IMR-90 (cell line): ENCODE measurements around the gene HPSE2. TPM values are rescaled to one million over a fixed set of nuclear protein-coding genes. Genes with fewer than 3 reads are reported as not detected.

Experiments
- ATAC-seq: fragments of 200-7000 bp; cut with Tn5 transposase; 2 replicates; pipeline ENCODE4 v1.9.1; 2020; ENCODE audit warnings: low read depth, mild to moderate bottlenecking, moderate library complexity
- Bru-seq: library from RNA; stranded (reverse); fragments of 400-500 nt; gene quantifications from one replicate; lab custom pipeline; 2021; lab: Mats Ljungman, UMichigan
- BruChase-seq, 2 experiments: library from RNA; stranded (reverse); fragments of 400-500 nt; gene quantifications; one replicate each; lab custom pipeline; 2021; lab: Mats Ljungman, UMichigan
- BruUV-seq: library from RNA; stranded (reverse); fragments of 400-500 nt; replicated peaks from 2 replicates; lab custom pipeline; 2021; lab: Mats Ljungman, UMichigan
- CTCF ChIA-PET: fragments of 300-600 bp; formaldehyde crosslinking; extraction: SDS; loops from one replicate; lab custom pipeline; 2021; ENCODE audit warnings: antibody characterized with exemption; lab: Yijun Ruan, JAX
- POLR2A ChIA-PET: fragments of 300-600 bp; sonication (Branson Sonifier 250); formaldehyde crosslinking; loops from one replicate; lab custom pipeline; 2022; ENCODE audit warnings: antibody characterized with exemption; ENCODE audit not compliant: unreplicated experiment; lab: Charles Lee
- DNase-seq: peaks from one replicate; pipeline ENCODE4 v3.0.0; 2013
- H2AFZ ChIP-seq: replicated peaks from 2 replicates; pipeline ENCODE3; 2013; ENCODE audit warnings: low read length, mild to moderate bottlenecking; ENCODE audit not compliant: poor library complexity
- H2AK5ac ChIP-seq: 2 replicates; pipeline ENCODE4 v1.6.1; 2013; ENCODE audit warnings: low read depth, low read length, inconsistent platforms
- H2AK9ac ChIP-seq: replicated peaks from 2 replicates; pipeline ENCODE3; 2013; ENCODE audit warnings: mild to moderate bottlenecking, low read depth, low read length, moderate library complexity; ENCODE audit not compliant: poor library complexity
- H2BK120ac ChIP-seq: 2 replicates; pipeline ENCODE4 v1.6.1; 2013; ENCODE audit warnings: low read depth, low read length, inconsistent platforms
- H2BK15ac ChIP-seq: 3 replicates; pipeline ENCODE4 v1.6.1; 2013; ENCODE audit warnings: low read depth, low read length, inconsistent platforms
- H2BK20ac ChIP-seq: 2 replicates; pipeline ENCODE4 v1.6.1; 2013; ENCODE audit warnings: low read depth, mild to moderate bottlenecking, inconsistent platforms, low read length, moderate library complexity
- H2BK5ac ChIP-seq: 2 replicates; pipeline ENCODE4 v1.6.1; 2013; ENCODE audit warnings: mild to moderate bottlenecking, low read depth, low read length, inconsistent platforms; ENCODE audit not compliant: poor library complexity, severe bottlenecking
- H3K14ac ChIP-seq: replicated peaks from 2 replicates; pipeline ENCODE4 v1.6.1; 2013; ENCODE audit warnings: low read depth, low read length, inconsistent platforms
- H3K18ac ChIP-seq: 2 replicates; pipeline ENCODE4 v1.6.1; 2013; ENCODE audit warnings: low read depth, low read length, control low read depth
- H3K23ac ChIP-seq: 2 replicates; pipeline ENCODE4 v1.6.1; 2013; ENCODE audit warnings: low read depth, low read length, inconsistent platforms
- H3K27ac ChIP-seq: 2 replicates; pipeline ENCODE4 v1.5.1; 2013; ENCODE audit warnings: mild to moderate bottlenecking, control low read depth, low read length; ENCODE audit not compliant: insufficient read depth
- H3K27me3 ChIP-seq: 2 replicates; pipeline ENCODE4 v1.6.1; 2013; ENCODE audit warnings: low read length; ENCODE audit not compliant: control insufficient read depth, insufficient read depth
- H3K36me3 ChIP-seq: 2 replicates; pipeline ENCODE4 v1.6.1; 2013; ENCODE audit warnings: low read length, mixed read lengths; ENCODE audit not compliant: control insufficient read depth, insufficient read depth
- H3K4ac ChIP-seq: 2 replicates; pipeline ENCODE4 v1.6.1; 2013; ENCODE audit warnings: low read depth, low read length, inconsistent platforms
- H3K4me1 ChIP-seq: 2 replicates; pipeline ENCODE4 v1.6.1; 2013; ENCODE audit warnings: low read length, mixed read lengths; ENCODE audit not compliant: control insufficient read depth, insufficient read depth
- H3K4me2 ChIP-seq: 2 replicates; pipeline ENCODE4 v1.6.1; 2013; ENCODE audit warnings: low read depth, mild to moderate bottlenecking, control low read depth, low read length, moderate library complexity
- H3K4me3 ChIP-seq: 2 replicates; pipeline ENCODE4 v1.5.1; 2013; ENCODE audit warnings: low read depth, mild to moderate bottlenecking, control low read depth, low read length, moderate library complexity; ENCODE audit not compliant: insufficient read depth
- H3K56ac ChIP-seq: 2 replicates; pipeline ENCODE4 v1.6.1; 2013; ENCODE audit warnings: low read length, inconsistent platforms; ENCODE audit not compliant: insufficient read depth; ENCODE audit errors: extremely low read depth
- H3K79me1 ChIP-seq, 2 experiments: 2 replicates each; pipeline ENCODE4 v1.6.1; 2013; ENCODE audit warnings: low read length in 2 of 2, inconsistent platforms in 1 of 2, low read depth in 1 of 2
- H3K9ac ChIP-seq: 2 replicates; pipeline ENCODE4 v1.6.1; 2013; ENCODE audit warnings: low read depth, low read length, control low read depth
- H3K9me1 ChIP-seq: 2 replicates; pipeline ENCODE4 v1.6.1; 2013; ENCODE audit warnings: low read length, inconsistent platforms; ENCODE audit not compliant: insufficient read depth
- H3K9me3 ChIP-seq: 2 replicates; pipeline ENCODE4 v1.6.1; 2013; ENCODE audit warnings: low read length; ENCODE audit not compliant: control insufficient read depth, insufficient read depth
- H4K20me1 ChIP-seq: 2 replicates; pipeline ENCODE4 v1.6.1; 2013; ENCODE audit warnings: low read length, inconsistent platforms; ENCODE audit not compliant: insufficient read depth
- H4K5ac ChIP-seq: 2 replicates; pipeline ENCODE4 v1.6.1; 2013; ENCODE audit warnings: mild to moderate bottlenecking, low read depth, low read length, control low read depth
- H4K8ac ChIP-seq, 2 experiments: 2 replicates each; pipeline ENCODE4 v1.6.1; 2013; ENCODE audit warnings: low read depth in 2 of 2, low read length in 2 of 2, control low read depth in 1 of 2, inconsistent platforms in 1 of 2
- H4K91ac ChIP-seq: 2 replicates; pipeline ENCODE4 v1.6.1; 2013; ENCODE audit warnings: low read depth, low read length, inconsistent platforms; ENCODE audit not compliant: insufficient read depth
- BHLHE40 ChIP-seq: fragments of 150-350 bp; IDR thresholded peaks from 2 replicates; pipeline ENCODE4 v1.6.1; 2016; ENCODE audit warnings: mild to moderate bottlenecking, low read depth, low read length
- CEBPB ChIP-seq: IDR thresholded peaks from 2 replicates; pipeline ENCODE4 v1.6.1; 2012; ENCODE audit warnings: low read depth, low read length, improper control_type of control experiment
- CHD1 ChIP-seq: IDR thresholded peaks from 2 replicates; pipeline ENCODE4 v1.6.1; 2012; ENCODE audit warnings: low read depth, low read length, improper control_type of control experiment
- FOS ChIP-seq: fragments of 150-350 bp; IDR thresholded peaks from 2 replicates; pipeline ENCODE4 v1.6.1; 2016; ENCODE audit warnings: low read depth, low read length
- MAFK ChIP-seq: IDR thresholded peaks from 2 replicates; pipeline ENCODE4 v1.6.1; 2012; ENCODE audit warnings: low read depth, low read length, improper control_type of control experiment
- MAZ ChIP-seq: IDR thresholded peaks from 2 replicates; pipeline ENCODE4 v1.6.1; 2012; ENCODE audit warnings: low read depth, mild to moderate bottlenecking, low read length, improper control_type of control experiment, moderate library complexity, borderline replicate concordance
- MXI1 ChIP-seq: IDR thresholded peaks from 2 replicates; pipeline ENCODE4 v1.6.1; 2012; ENCODE audit warnings: low read depth, mild to moderate bottlenecking, low read length, moderate library complexity, borderline replicate concordance
- NFE2L2 ChIP-seq: fragments of 150-350 bp; IDR thresholded peaks from 2 replicates; pipeline ENCODE4 v1.6.1; 2016; ENCODE audit warnings: low read depth, mild to moderate bottlenecking, low read length
- POLR2A ChIP-seq: IDR thresholded peaks from 2 replicates; pipeline ENCODE4 v1.6.1; 2012; ENCODE audit warnings: mild to moderate bottlenecking, low read depth, low read length
- RFX5 ChIP-seq: IDR thresholded peaks from 2 replicates; pipeline ENCODE4 v1.8.0; 2012; ENCODE audit warnings: low read depth, mild to moderate bottlenecking, low read length, moderate library complexity
- SMC3 ChIP-seq: fragments of 150-350 bp; IDR thresholded peaks from 2 replicates; pipeline ENCODE4 v1.6.1; 2016; ENCODE audit warnings: low read depth, mild to moderate bottlenecking, antibody characterized with exemption, low read length, moderate library complexity
- WGBS, 2 experiments: methylation state at CpG; one replicate each; pipeline versions ENCODE4 v1.1.5 to v1.1.7; 2013; ENCODE audit warnings: missing lambda C conversion rate in 2 of 2; ENCODE audit not compliant: insufficient read length in 1 of 2; ENCODE audit errors: extremely low coverage in 2 of 2; 5-methylcytosine and 5-hydroxymethylcytosine counted together
- dilution Hi-C: fragments of 300-500 bp; cut with HindIII; formaldehyde crosslinking; loops from one replicate; pipeline ENCODE4 v1.14.3; 2018; ENCODE audit warnings: low sequenced_read_pairs; ENCODE audit not compliant: unreplicated experiment
- in situ Hi-C: fragments of 300-500 bp; cut with MboI; formaldehyde crosslinking; loops from 3 replicates; pipeline ENCODE4 v1.14.3; 2019; ENCODE audit warnings: low sequenced_read_pairs, inconsistent platforms, mixed read lengths
- intact Hi-C: fragments of 100-400 bp; cut with micrococcal nuclease; formaldehyde crosslinking; loops from 2 replicates; pipeline ENCODE4 v1.10.0; 2022
- long read RNA-seq: library from polyadenylated mRNA; unstranded; transcript quantifications from one replicate; pipeline ENCODE4 v2.0.0, GENCODE V29; 2021; ENCODE audit not compliant: unreplicated experiment
- polyA plus RNA-seq, 3 experiments: library from polyadenylated mRNA; depleted of rRNA; stranded (reverse); fragments of >200 nt; gene quantifications; 2 replicates each; pipeline ENCODE4 v1.2.3, GENCODE V29; 2012; ENCODE audit warnings: low replicate concordance in 1 of 3
- total RNA-seq: library from RNA; depleted of rRNA; stranded (reverse); fragments of >200 nt; gene quantifications from 2 replicates; pipeline ENCODE4 v1.2.3, GENCODE V29; 2012; rRNA removed
- TF ChIP-seq, protein P1 (sequence below): fragments of 150-350 bp; IDR thresholded peaks from 2 replicates; pipeline ENCODE4 v1.6.1; 2016; ENCODE audit warnings: low read depth, mild to moderate bottlenecking, low read length, moderate library complexity, borderline replicate concordance
- TF ChIP-seq, protein P2 (sequence below): conservative IDR thresholded peaks from 2 replicates; pipeline ENCODE4 v1.5.1; 2012; ENCODE audit warnings: mild to moderate bottlenecking, low read depth, low read length, improper control_type of control experiment

Gene HPSE2
- total RNA-seq = not detected in 2 replicates
- polyA plus RNA-seq (2012; rRNA removed) = not detected in 2 replicates
- polyA plus RNA-seq (2012; cell fraction: cytosol; rRNA removed) = not detected in 2 replicates
- not detected in 2 replicates for polyA plus RNA-seq (2012; cell fraction: nucleus; rRNA removed; ENCODE audit: low replicate concordance)
- Bru-seq, nascent RNA = percentile 3 among the genes with signal in this experiment
- percentile 4 among the genes with signal in this experiment for BruChase-seq, experiment 1, labeled RNA remaining after a 6-hour chase
- percentile 2 among the genes with signal in this experiment for BruChase-seq, experiment 2, labeled RNA remaining after a 2-hour chase
- long read RNA-seq = 0 reads

DNA sequence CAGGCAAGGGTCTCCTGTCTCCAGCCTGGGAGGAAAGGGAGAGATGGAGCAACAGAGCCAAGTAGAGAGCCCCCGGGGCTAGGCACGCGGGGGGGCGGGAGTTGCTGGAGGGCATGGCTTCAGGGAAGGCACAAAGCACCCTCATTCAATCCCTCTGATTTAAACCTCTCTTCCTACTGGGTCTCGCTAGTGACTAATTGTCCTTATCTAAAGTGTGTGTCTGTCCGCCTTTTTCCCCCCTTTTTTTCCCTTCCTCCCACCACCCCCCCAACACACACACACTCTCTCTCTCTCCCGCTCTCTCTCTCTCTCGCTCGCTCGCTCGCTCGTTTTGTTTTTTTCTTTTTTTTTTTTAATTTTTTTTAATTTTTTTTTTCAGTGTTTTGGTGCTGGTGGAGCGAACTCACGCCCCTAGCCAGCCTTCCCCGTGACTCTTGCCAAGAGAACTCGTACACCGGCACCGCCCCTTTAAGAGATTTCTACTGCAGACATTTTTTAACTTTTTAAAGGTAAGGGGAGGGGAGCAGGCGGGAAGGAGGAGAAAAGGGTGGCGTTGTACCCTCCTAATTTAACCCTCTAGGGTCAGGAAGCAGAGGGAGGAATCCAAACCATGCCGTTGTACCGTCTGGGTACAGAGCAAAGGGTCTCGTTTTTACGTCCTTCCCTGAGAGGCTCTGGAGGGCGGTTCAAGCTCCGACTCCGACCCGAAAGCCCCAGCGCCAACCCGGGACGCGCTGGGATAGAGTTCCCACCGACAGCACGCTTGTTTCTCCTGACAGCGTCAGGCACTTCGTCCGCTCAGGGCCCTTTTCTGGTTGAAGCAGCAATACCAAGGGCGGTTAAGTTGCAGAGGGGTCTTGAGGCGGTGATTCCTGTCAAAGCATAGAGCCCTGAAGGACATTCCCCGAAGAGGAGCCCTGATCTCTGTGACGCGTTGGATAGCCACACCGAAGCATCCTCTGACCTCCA, at the start of gene HPSE2:
TSS of gene HPSE2 (minus strand) at position 195 of the 969 bp plus-strand sequence.
- intact Hi-C loops = no loop called here
- BruUV-seq = no TSS peak
- Histone ChIP-seq H3K56ac (0 out of 2 replicates have a peak within 1 kb of the TSS, but pooled peaks have one; percentile 6), H3K4me3 (peak within 1 kb of the TSS; percentile 39), H3K23ac (no peak within 1 kb of the TSS), H3K9ac (no peak within 1 kb of the TSS), H3K14ac (no peak within 1 kb of the TSS), H4K91ac (no peak within 1 kb of the TSS), H2BK20ac (no peak within 1 kb of the TSS), H4K5ac (no peak within 1 kb of the TSS), H2AK5ac (no peak within 1 kb of the TSS), H3K36me3 (no peaks in the 10 kb centered on the region), H3K4ac (no peak within 1 kb of the TSS), H3K18ac (no peak within 1 kb of the TSS), H2BK15ac (no peak within 1 kb of the TSS), H3K9me3 (no peaks in the 10 kb centered on the region), H3K79me1 (no peaks in the 10 kb centered on the region), H2AFZ (peak within 1 kb of the TSS; percentile 8), H2BK120ac (no peak within 1 kb of the TSS), H4K8ac (no peak within 1 kb of the TSS), H3K9me1 (no peaks in the 10 kb centered on the region), H3K4me1 (no peaks in the 10 kb centered on the region; the same call in 1 of the 2 replicates), H3K27me3 (peaks cover 60% of the 10 kb centered on the region), H3K27ac (no peak within 1 kb of the TSS), H2AK9ac (no peak within 1 kb of the TSS), H4K20me1 (no peaks in the 10 kb centered on the region), H3K4me2 (peak within 1 kb of the TSS; percentile 78), H2BK5ac (no peak within 1 kb of the TSS)
- DNase-seq (no peak), ATAC-seq (no peak)
- ChIA-PET CTCF (no interaction called here), POLR2A (no interaction called here)
- WGBS, 2 experiments = 9% methylated on average over 12 of the region's 43 CpGs; no CpG with 5 or more reads in 1 of the 2 experiments
- dilution Hi-C loops = no loop called here
- in situ Hi-C loops = no loop called here
- TF ChIP-seq MAZ = no peak
- TF ChIP-seq, protein P1, sequence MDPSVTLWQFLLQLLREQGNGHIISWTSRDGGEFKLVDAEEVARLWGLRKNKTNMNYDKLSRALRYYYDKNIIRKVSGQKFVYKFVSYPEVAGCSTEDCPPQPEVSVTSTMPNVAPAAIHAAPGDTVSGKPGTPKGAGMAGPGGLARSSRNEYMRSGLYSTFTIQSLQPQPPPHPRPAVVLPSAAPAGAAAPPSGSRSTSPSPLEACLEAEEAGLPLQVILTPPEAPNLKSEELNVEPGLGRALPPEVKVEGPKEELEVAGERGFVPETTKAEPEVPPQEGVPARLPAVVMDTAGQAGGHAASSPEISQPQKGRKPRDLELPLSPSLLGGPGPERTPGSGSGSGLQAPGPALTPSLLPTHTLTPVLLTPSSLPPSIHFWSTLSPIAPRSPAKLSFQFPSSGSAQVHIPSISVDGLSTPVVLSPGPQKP = no peak
- no peak for TF ChIP-seq MAFK
- no peak for TF ChIP-seq MXI1
- TF ChIP-seq BHLHE40 = no peak
- TF ChIP-seq NFE2L2 = no peak
- no peak for TF ChIP-seq CHD1
- TF ChIP-seq SMC3 = no peak
- TF ChIP-seq FOS = no peak
- TF ChIP-seq RFX5 = no peak
- TF ChIP-seq, protein P2, sequence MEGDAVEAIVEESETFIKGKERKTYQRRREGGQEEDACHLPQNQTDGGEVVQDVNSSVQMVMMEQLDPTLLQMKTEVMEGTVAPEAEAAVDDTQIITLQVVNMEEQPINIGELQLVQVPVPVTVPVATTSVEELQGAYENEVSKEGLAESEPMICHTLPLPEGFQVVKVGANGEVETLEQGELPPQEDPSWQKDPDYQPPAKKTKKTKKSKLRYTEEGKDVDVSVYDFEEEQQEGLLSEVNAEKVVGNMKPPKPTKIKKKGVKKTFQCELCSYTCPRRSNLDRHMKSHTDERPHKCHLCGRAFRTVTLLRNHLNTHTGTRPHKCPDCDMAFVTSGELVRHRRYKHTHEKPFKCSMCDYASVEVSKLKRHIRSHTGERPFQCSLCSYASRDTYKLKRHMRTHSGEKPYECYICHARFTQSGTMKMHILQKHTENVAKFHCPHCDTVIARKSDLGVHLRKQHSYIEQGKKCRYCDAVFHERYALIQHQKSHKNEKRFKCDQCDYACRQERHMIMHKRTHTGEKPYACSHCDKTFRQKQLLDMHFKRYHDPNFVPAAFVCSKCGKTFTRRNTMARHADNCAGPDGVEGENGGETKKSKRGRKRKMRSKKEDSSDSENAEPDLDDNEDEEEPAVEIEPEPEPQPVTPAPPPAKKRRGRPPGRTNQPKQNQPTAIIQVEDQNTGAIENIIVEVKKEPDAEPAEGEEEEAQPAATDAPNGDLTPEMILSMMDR = no peak
- TF ChIP-seq POLR2A = no peak
- no peak for TF ChIP-seq CEBPB
